Caco-2 (cell line): ENCODE data around the gene RPL11. TPM values are rescaled to one million over a fixed set of nuclear protein-coding genes. Genes with fewer than 3 reads are reported as not detected.

Experiments used
- BruUV-seq: library from RNA; stranded (reverse); fragments of 400-500 nt; replicated peaks from 2 replicates; lab custom pipeline; 2021; lab: Mats Ljungman, UMichigan
- CTCF ChIA-PET: fragments of 300-600 bp; sonication (Branson Sonifier 250); formaldehyde crosslinking; loops from one replicate; lab custom pipeline; 2022; ENCODE audit warnings: antibody characterized with exemption; lab: Charles Lee
- POLR2A ChIA-PET: fragments of 300-600 bp; sonication (Branson Sonifier 250); formaldehyde crosslinking; loops from one replicate; lab custom pipeline; 2022; ENCODE audit warnings: antibody characterized with exemption; lab: Charles Lee
- DNase-seq, 2 experiments: peaks; one replicate each; pipeline versions ENCODE4 v3.0.0 to v3.0.0-alpha.2; 2020 to 2022
- H3K27me3 ChIP-seq: replicated peaks from 2 replicates; pipeline ENCODE4 v1.6.0; 2011; ENCODE audit warnings: low read length; ENCODE audit not compliant: control insufficient read depth, insufficient read depth
- H3K36me3 ChIP-seq: 2 replicates; pipeline ENCODE4 v1.5.1; 2011; ENCODE audit warnings: low read length; ENCODE audit not compliant: control insufficient read depth, insufficient read depth
- H3K4me1 ChIP-seq: fragments of 250-450 bp; sonication (Bioruptor Pico); 2 replicates; pipeline ENCODE4 v1.5.1; 2020; ENCODE audit warnings: mild to moderate bottlenecking
- H3K4me3 ChIP-seq: 2 replicates; pipeline ENCODE4 v1.5.1; 2011; ENCODE audit warnings: low read depth, mild to moderate bottlenecking, control low read depth, low read length
- H3K9me3 ChIP-seq: fragments of 250-450 bp; sonication (Bioruptor Pico); 2 replicates; pipeline ENCODE4 v1.5.1; 2020; ENCODE audit warnings: mild to moderate bottlenecking, moderate library complexity
- H3K27ac Mint-ChIP-seq: one replicate; pipeline ENCODE4 v1.8.0; 2022; ENCODE audit warnings: mixed read lengths; ENCODE audit not compliant: unreplicated experiment
- H3K27me3 Mint-ChIP-seq: one replicate; pipeline ENCODE4 v1.8.0; 2022; ENCODE audit warnings: mixed read lengths; ENCODE audit not compliant: insufficient read depth, unreplicated experiment
- H3K36me3 Mint-ChIP-seq: one replicate; pipeline ENCODE4 v1.8.0; 2022; ENCODE audit warnings: mild to moderate bottlenecking, mixed read lengths; ENCODE audit not compliant: insufficient read depth, unreplicated experiment
- H3K4me1 Mint-ChIP-seq: one replicate; pipeline ENCODE4 v1.8.0; 2022; ENCODE audit warnings: low read depth, mixed read lengths; ENCODE audit not compliant: unreplicated experiment
- H3K4me3 Mint-ChIP-seq: one replicate; pipeline ENCODE4 v1.8.0; 2022; ENCODE audit warnings: mild to moderate bottlenecking, moderate library complexity, mixed read lengths; ENCODE audit not compliant: unreplicated experiment
- H3K9me3 Mint-ChIP-seq: one replicate; pipeline ENCODE4 v1.8.0; 2022; ENCODE audit warnings: mixed read lengths; ENCODE audit not compliant: unreplicated experiment
- CTCF ChIP-seq, 2 experiments: fragments of 200-600 bp in 1 of 2; IDR thresholded peaks; 1 replicate in 1 of 2; 2 replicates in 1 of 2; pipeline versions ENCODE4 v1.5.1 to v1.8.0; 2011 to 2022; ENCODE audit warnings: antibody characterized with exemption in 1 of 2, control low read depth in 1 of 2, inconsistent platforms in 1 of 2, low read depth in 1 of 2, low read length in 1 of 2, mild to moderate bottlenecking in 1 of 2, moderate library complexity in 1 of 2; ENCODE audit not compliant: insufficient read depth in 1 of 2, severe bottlenecking in 1 of 2, unreplicated experiment in 1 of 2
- intact Hi-C: fragments of 100-400 bp; cut with micrococcal nuclease; formaldehyde crosslinking; loops from one replicate; pipeline ENCODE4 v1.10.0; 2022; ENCODE audit not compliant: unreplicated experiment
- total RNA-seq: library from RNA; stranded (reverse); gene quantifications from 2 replicates; pipeline ENCODE4 v1.2.3, GENCODE V29; 2022

RPL11 gene
- total RNA-seq, 1 experiment from 2014 or later = 1,040 TPM

GRCh38 chr1:23718482-23718881, 26.9 kb downstream of the RPL11 start:
- no peaks in the 10 kb centered on the region for H3K36me3 ChIP-seq
- Mint-ChIP-seq H3K36me3 (no peaks in the 10 kb centered on the region), H3K27ac (no peak overlapping the region), H3K4me1 (peaks cover 7% of the 10 kb centered on the region), H3K27me3 (no peaks in the 10 kb centered on the region), H3K4me3 (no peak overlapping the region), H3K9me3 (no peaks in the 10 kb centered on the region)
- peak; percentile 65 to 67 for TF ChIP-seq CTCF (IDR thresholded peaks at IDR 0.05; ENCODE audit: insufficient read depth in 1 of 2, low read depth in 1 of 2, low read length in 1 of 2, severe bottlenecking in 1 of 2, unreplicated experiment in 1 of 2)
- H3K4me3 ChIP-seq = no peak overlapping the region
- ChIA-PET CTCF (no interaction called here), POLR2A (no interaction called here)
- no peaks in the 10 kb centered on the region for H3K9me3 ChIP-seq
- no peaks in the 10 kb centered on the region for H3K27me3 ChIP-seq
- intact Hi-C loops = no loop called here
- DNase-seq = peak; percentile 56 to 67
- BruUV-seq = no TSS peak
- no peaks in the 10 kb centered on the region for H3K4me1 ChIP-seq

GRCh38 chr1:23719162-23719820, 27.7 kb downstream of the RPL11 start:
- CTCF ChIA-PET = no interaction called here
- no peaks in the 10 kb centered on the region for H3K27me3 Mint-ChIP-seq
- Histone ChIP-seq H3K4me3 (no peak overlapping the region), H3K27me3 (no peaks in the 10 kb centered on the region), H3K4me1 (no peaks in the 10 kb centered on the region), H3K9me3 (no peaks in the 10 kb centered on the region), H3K36me3 (no peaks in the 10 kb centered on the region)
- H3K27ac Mint-ChIP-seq = no peak overlapping the region
- intact Hi-C loops = no loop called here
- peaks cover 5% of the 10 kb centered on the region for H3K36me3 Mint-ChIP-seq
- H3K4me1 Mint-ChIP-seq = peaks cover 7% of the 10 kb centered on the region
- DNase-seq = no peak
- TF ChIP-seq CTCF (IDR thresholded peaks at IDR 0.05; ENCODE audit: insufficient read depth in 1 of 2, low read depth in 1 of 2, low read length in 1 of 2, severe bottlenecking in 1 of 2, unreplicated experiment in 1 of 2) = no peak
- no peak overlapping the region for H3K4me3 Mint-ChIP-seq
- POLR2A ChIA-PET = no interaction called here
- no TSS peak for BruUV-seq
- H3K9me3 Mint-ChIP-seq = no peaks in the 10 kb centered on the region

- H3K4me1 Mint-ChIP-seq = peaks cover 7% of the 10 kb centered on the region
- Histone ChIP-seq H3K27me3 (no peaks in the 10 kb centered on the region), H3K4me1 (no peaks in the 10 kb centered on the region), H3K4me3 (no peak overlapping the region), H3K36me3 (no peaks in the 10 kb centered on the region), H3K9me3 (no peaks in the 10 kb centered on the region)
- H3K36me3 Mint-ChIP-seq = peaks cover 5% of the 10 kb centered on the region
- TF ChIP-seq CTCF (IDR thresholded peaks at IDR 0.05; ENCODE audit: insufficient read depth in 1 of 2, low read depth in 1 of 2, low read length in 1 of 2, severe bottlenecking in 1 of 2, unreplicated experiment in 1 of 2) = no peak
- H3K27ac Mint-ChIP-seq = no peak overlapping the region
- no peaks in the 10 kb centered on the region for H3K27me3 Mint-ChIP-seq
- ChIA-PET POLR2A (no interaction called here), CTCF (no interaction called here)
- H3K9me3 Mint-ChIP-seq = no peaks in the 10 kb centered on the region
- DNase-seq = no peak
- intact Hi-C loops = no loop called here
- no peak overlapping the region for H3K4me3 Mint-ChIP-seq
- no TSS peak for BruUV-seq
Measured at GRCh38 chr1:23720256-23720995, 28.8 kb downstream of the RPL11 start.
